Cardiac fibroblast (primary cell): ENCODE data around the gene GAB1.

ENCODE experiments used
- DNase-seq, 2 donors: peaks; one replicate each; pipeline versions ENCODE4 v3.0.0 to v3.0.0-alpha.2; 2010; ENCODE audit warnings: low read depth in 2 of 2
- H3K4me3 ChIP-seq, 2 donors: replicated peaks in 1 of 2; 1 replicate in 1 of 2; 2 replicates in 1 of 2; pipeline ENCODE4 v1.5.1; 2011; ENCODE audit warnings: low read depth in 2 of 2, low read length in 2 of 2, mild to moderate bottlenecking in 2 of 2, moderate library complexity in 1 of 2
- TF ChIP-seq, protein P1 (sequence below): IDR thresholded peaks from one replicate; pipeline ENCODE4 v1.5.1; 2011; ENCODE audit warnings: low read depth, mild to moderate bottlenecking, low read length, inconsistent platforms

GAB1 gene

GRCh38 chr4:143294310-143294709, 42.4 kb upstream of the GAB1 start:
- peak in 1 of 2 donors; percentile 92 for DNase-seq
- H3K4me3 ChIP-seq, result no peak overlapping the region
- TF ChIP-seq, protein P1, sequence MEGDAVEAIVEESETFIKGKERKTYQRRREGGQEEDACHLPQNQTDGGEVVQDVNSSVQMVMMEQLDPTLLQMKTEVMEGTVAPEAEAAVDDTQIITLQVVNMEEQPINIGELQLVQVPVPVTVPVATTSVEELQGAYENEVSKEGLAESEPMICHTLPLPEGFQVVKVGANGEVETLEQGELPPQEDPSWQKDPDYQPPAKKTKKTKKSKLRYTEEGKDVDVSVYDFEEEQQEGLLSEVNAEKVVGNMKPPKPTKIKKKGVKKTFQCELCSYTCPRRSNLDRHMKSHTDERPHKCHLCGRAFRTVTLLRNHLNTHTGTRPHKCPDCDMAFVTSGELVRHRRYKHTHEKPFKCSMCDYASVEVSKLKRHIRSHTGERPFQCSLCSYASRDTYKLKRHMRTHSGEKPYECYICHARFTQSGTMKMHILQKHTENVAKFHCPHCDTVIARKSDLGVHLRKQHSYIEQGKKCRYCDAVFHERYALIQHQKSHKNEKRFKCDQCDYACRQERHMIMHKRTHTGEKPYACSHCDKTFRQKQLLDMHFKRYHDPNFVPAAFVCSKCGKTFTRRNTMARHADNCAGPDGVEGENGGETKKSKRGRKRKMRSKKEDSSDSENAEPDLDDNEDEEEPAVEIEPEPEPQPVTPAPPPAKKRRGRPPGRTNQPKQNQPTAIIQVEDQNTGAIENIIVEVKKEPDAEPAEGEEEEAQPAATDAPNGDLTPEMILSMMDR, result no peak

DNA sequence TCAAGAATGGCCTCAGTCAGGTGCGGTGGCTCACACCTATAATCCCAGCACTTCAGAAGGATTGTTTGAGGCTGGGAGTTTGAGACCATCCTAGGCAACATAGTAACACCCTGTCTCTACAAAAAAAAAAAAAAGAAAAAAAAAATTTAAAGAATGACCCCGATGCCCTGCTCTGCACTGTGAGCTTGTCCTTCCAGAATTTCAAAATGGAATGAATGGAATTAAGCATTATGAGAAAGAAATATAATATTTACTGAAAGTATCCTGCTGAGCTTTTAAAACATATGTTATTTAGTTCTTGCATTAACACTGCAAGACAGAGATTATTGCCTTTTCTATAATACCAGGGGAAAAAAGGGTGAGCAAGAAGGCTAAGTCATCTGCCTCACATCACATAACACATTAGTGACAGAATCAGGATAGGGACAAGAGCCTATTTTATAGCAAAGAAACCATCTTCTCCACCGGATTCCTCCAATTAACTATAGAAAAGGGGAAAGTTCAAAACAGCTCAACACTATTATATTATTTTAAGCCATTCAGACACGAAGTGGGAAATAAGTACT, 41.9 kb upstream of the GAB1 start:
- TF ChIP-seq, protein P1, result no peak
- no peak for DNase-seq
- H3K4me3 ChIP-seq, result no peak overlapping the region

DNA sequence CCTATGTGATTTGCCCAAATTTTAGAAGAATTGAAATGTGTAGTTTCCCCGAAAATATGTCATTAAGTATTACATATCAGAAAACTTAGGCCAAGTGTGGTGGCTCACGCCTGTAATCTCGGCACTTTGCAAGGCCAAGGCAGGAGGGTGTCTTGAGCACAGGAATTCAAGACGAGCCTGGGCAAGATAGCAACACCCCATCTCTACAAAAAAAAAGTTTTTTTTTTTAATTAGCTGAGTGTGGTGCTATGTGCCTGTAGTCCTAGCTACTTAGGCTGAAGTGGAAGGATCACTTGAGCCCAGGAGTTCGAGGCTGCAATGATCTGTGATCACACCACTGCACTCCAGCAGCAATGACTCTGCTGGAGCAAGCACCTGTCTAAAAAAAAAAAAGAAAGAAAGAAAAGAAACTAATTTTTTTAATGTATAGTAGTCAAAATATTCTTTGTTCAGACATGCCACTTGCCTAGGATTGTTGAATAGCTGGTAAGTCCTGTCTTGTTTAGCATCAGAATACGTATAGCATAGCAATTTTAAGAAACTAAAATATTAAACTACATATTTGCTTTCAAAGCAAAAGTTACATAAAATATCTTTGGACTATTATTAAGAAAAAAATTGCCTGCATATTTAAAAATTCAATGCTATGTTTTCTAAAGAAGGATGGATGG, 40.1 kb upstream of the GAB1 start:
- DNase-seq, result no peak
- H3K4me3 ChIP-seq, result no peak overlapping the region
- TF ChIP-seq, protein P1, result no peak

DNA sequence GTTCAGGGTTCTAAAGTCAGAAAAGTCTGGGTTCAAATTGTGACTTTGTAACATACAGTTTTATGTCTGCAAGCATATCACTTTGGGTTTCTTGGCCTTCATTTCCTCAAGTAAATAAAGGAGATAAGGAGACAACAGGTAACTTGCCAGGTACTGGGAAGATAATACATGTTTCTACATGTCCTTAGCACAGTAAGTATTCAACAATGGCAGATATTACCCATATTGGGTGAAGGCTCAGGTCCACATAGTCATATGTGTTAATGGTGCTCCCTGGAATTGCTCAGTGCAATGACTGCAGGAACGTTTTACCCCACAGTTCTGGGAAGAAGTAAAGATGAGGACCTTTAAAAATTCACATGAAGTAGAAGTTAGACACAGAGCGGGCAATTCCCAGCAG, 35.8 kb upstream of the GAB1 start:
- H3K4me3 ChIP-seq, result no peak overlapping the region

GRCh38 chr4:143302536-143302935, 34.1 kb upstream of the GAB1 start:
- TF ChIP-seq, protein P1, result no peak
- DNase-seq, result peak; percentile 42 to 88
- no peak overlapping the region for H3K4me3 ChIP-seq

More for the DNA sequence above, 35.8 kb upstream of the GAB1 start:
- no peak for DNase-seq
- TF ChIP-seq, protein P1, result no peak

GRCh38 chr4:143306788-143307187, 29.9 kb upstream of the GAB1 start:
- H3K4me3 ChIP-seq, result no peak overlapping the region
- no peak for DNase-seq
- TF ChIP-seq, protein P1, result no peak
